Neural progenitor cell (in vitro differentiated cells): ENCODE data around the gene FBXW5.

Experiments used
- EZH2 ChIP-seq: fragments of 200-600 bp; sonication (generic); IDR thresholded peaks from 2 replicates; pipeline ENCODE4 v1.6.1; 2017; ENCODE audit warnings: antibody characterized with exemption, mild to moderate bottlenecking, moderate library complexity
- EZH2phosphoT487 ChIP-seq: fragments of 200-600 bp; sonication (generic); IDR thresholded peaks from 2 replicates; pipeline ENCODE4 v1.6.1; 2017; ENCODE audit warnings: antibody characterized with exemption
- TF ChIP-seq, protein P1 (sequence below): fragments of 200-600 bp; sonication (generic); IDR thresholded peaks from 2 replicates; pipeline ENCODE4 v1.5.1; 2017; ENCODE audit warnings: antibody characterized with exemption, mild to moderate bottlenecking

DNA sequence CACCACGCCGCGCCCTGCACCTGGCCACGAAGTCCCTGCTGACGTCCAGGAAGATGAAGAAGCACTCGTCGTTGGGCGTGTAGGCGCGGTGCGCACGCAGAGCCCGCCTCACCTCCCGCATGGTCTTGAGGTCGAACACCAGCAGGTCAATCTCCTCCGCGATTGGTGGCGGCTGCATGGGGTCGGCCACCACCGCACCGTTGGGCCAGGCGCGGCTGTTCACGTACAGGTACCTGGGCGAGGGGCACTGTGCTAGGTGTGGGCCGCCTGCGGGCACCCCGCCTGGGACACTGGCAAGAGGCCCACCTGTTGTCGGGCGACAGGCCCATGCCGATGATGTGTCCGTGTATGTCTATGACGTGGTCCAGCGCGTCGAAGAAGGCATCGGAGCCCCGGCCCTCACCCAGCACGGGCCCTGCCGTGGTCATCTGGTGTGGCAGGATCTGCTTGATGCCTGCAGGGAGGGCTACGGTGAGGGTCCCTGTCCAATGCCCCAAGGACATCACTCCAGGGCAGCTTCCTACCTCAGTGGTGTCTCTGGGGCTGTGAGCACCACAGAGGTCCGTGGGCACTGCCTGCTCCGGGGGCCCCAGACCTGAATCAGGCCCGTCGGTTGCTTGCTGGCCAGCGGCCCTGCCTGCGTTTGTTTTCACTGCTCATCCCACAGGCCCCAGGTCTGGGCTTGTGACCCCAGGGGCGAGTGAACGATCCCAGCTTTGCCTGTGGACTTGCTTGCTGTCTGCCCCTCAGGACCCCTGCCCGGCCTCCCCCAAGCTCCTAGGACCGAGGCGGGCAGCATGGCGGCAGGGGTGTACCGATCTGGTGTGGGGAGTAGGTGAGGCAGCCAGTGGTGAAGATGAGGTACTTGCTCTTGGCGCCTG lies 3.1 kb downstream of the FBXW5 start:
- TF ChIP-seq, protein P1, sequence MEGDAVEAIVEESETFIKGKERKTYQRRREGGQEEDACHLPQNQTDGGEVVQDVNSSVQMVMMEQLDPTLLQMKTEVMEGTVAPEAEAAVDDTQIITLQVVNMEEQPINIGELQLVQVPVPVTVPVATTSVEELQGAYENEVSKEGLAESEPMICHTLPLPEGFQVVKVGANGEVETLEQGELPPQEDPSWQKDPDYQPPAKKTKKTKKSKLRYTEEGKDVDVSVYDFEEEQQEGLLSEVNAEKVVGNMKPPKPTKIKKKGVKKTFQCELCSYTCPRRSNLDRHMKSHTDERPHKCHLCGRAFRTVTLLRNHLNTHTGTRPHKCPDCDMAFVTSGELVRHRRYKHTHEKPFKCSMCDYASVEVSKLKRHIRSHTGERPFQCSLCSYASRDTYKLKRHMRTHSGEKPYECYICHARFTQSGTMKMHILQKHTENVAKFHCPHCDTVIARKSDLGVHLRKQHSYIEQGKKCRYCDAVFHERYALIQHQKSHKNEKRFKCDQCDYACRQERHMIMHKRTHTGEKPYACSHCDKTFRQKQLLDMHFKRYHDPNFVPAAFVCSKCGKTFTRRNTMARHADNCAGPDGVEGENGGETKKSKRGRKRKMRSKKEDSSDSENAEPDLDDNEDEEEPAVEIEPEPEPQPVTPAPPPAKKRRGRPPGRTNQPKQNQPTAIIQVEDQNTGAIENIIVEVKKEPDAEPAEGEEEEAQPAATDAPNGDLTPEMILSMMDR, result no peak
- TF ChIP-seq EZH2phosphoT487, result no peak
- TF ChIP-seq EZH2, result no peak
